HEK293 (cell line): ENCODE measurements around the gene PNPLA2.
A peak's percentile ranks its signal among the peaks of the same experiment; 100 is the strongest.

Experiments
- BCL11B ChIP-seq: fragments of 450-650 bp; formaldehyde crosslinking; IDR thresholded peaks from 2 replicates; pipeline ENCODE4 v1.5.1; 2016; ENCODE audit warnings: low read depth, missing biosample characterization, missing genetic modification characterization
- OSR2 ChIP-seq: fragments of 450-650 bp; formaldehyde crosslinking; IDR thresholded peaks from 2 replicates; pipeline ENCODE4 v1.5.1; 2016; ENCODE audit warnings: missing biosample characterization, missing genetic modification characterization
- PRDM6 ChIP-seq: fragments of 450-650 bp; formaldehyde crosslinking; IDR thresholded peaks from 2 replicates; pipeline ENCODE4 v1.5.1; 2017; ENCODE audit warnings: missing biosample characterization, missing genetic modification characterization
- RBAK ChIP-seq: fragments of 450-650 bp; formaldehyde crosslinking; IDR thresholded peaks from 2 replicates; pipeline ENCODE4 v1.5.1; 2016; ENCODE audit warnings: missing biosample characterization, missing genetic modification characterization
- SP3 ChIP-seq: fragments of 450-650 bp; formaldehyde crosslinking; IDR thresholded peaks from 2 replicates; pipeline ENCODE4 v1.5.1; 2016; ENCODE audit warnings: missing biosample characterization, missing genetic modification characterization
- ZBTB7A ChIP-seq: fragments of 450-650 bp; formaldehyde crosslinking; IDR thresholded peaks from 2 replicates; pipeline ENCODE4 v1.5.1; 2016; ENCODE audit warnings: low read depth, missing biosample characterization, missing genetic modification characterization
- ZFP3 ChIP-seq: fragments of 450-650 bp; formaldehyde crosslinking; IDR thresholded peaks from 2 replicates; pipeline ENCODE4 v1.5.1; 2016; ENCODE audit warnings: low read depth, missing biosample characterization, missing genetic modification characterization
- ZNF169 ChIP-seq: fragments of 450-650 bp; formaldehyde crosslinking; IDR thresholded peaks from 2 replicates; pipeline ENCODE4 v1.5.1; 2016; ENCODE audit warnings: missing biosample characterization, missing genetic modification characterization
- ZNF423 ChIP-seq: fragments of 450-650 bp; formaldehyde crosslinking; IDR thresholded peaks from 2 replicates; pipeline ENCODE4 v1.5.1; 2016; ENCODE audit warnings: missing biosample characterization, missing genetic modification characterization
- ZNF544 ChIP-seq: fragments of 450-650 bp; formaldehyde crosslinking; IDR thresholded peaks from 2 replicates; pipeline ENCODE4 v1.5.0; 2017; ENCODE audit warnings: missing biosample characterization, missing genetic modification characterization
- ZNF624 ChIP-seq: fragments of 450-650 bp; formaldehyde crosslinking; IDR thresholded peaks from 2 replicates; pipeline ENCODE4 v1.5.1; 2017; ENCODE audit warnings: missing biosample characterization, missing genetic modification characterization
- ZNF639 ChIP-seq: fragments of 450-650 bp; formaldehyde crosslinking; IDR thresholded peaks from 2 replicates; pipeline ENCODE4 v1.5.1; 2016; ENCODE audit warnings: missing biosample characterization, missing genetic modification characterization
- ZNF654 ChIP-seq: fragments of 450-650 bp; formaldehyde crosslinking; IDR thresholded peaks from 2 replicates; pipeline ENCODE4 v1.5.1; 2016; ENCODE audit warnings: low read depth, missing biosample characterization, missing genetic modification characterization
- ZNF660 ChIP-seq: fragments of 450-650 bp; IDR thresholded peaks from 2 replicates; pipeline ENCODE4 v1.5.1; 2018; ENCODE audit warnings: missing biosample characterization, mild to moderate bottlenecking, missing genetic modification characterization
- ZNF677 ChIP-seq: fragments of 450-650 bp; IDR thresholded peaks from 2 replicates; pipeline ENCODE4 v1.5.0; 2018; ENCODE audit warnings: missing biosample characterization, mild to moderate bottlenecking, missing genetic modification characterization, moderate library complexity
- ZNF76 ChIP-seq: fragments of 450-650 bp; formaldehyde crosslinking; IDR thresholded peaks from 2 replicates; pipeline ENCODE4; 2016; ENCODE audit warnings: low read depth, missing biosample characterization, missing genetic modification characterization, borderline replicate concordance
- ZNF777 ChIP-seq: fragments of 450-650 bp; formaldehyde crosslinking; IDR thresholded peaks from 2 replicates; pipeline ENCODE4 v1.5.1; 2017; ENCODE audit warnings: missing biosample characterization, missing genetic modification characterization, borderline replicate concordance
- ZSCAN4 ChIP-seq: fragments of 450-650 bp; formaldehyde crosslinking; IDR thresholded peaks from 2 replicates; pipeline ENCODE4 v1.5.1; 2017; ENCODE audit warnings: missing biosample characterization, missing genetic modification characterization
- TF ChIP-seq, protein P1 (sequence below): fragments of 450-650 bp; formaldehyde crosslinking; IDR thresholded peaks from 2 replicates; pipeline ENCODE4 v1.5.1; 2016; ENCODE audit warnings: missing biosample characterization, missing genetic modification characterization
- TF ChIP-seq, protein P2 (sequence below): fragments of 450-650 bp; formaldehyde crosslinking; IDR thresholded peaks from 2 replicates; pipeline ENCODE4 v1.5.1; 2016; ENCODE audit warnings: missing biosample characterization, missing genetic modification characterization
- TF ChIP-seq, protein P3 (sequence below): fragments of 450-650 bp; formaldehyde crosslinking; IDR thresholded peaks from 2 replicates; pipeline ENCODE4 v1.5.1; 2016; ENCODE audit warnings: missing biosample characterization, missing genetic modification characterization

The PNPLA2 gene

DNA sequence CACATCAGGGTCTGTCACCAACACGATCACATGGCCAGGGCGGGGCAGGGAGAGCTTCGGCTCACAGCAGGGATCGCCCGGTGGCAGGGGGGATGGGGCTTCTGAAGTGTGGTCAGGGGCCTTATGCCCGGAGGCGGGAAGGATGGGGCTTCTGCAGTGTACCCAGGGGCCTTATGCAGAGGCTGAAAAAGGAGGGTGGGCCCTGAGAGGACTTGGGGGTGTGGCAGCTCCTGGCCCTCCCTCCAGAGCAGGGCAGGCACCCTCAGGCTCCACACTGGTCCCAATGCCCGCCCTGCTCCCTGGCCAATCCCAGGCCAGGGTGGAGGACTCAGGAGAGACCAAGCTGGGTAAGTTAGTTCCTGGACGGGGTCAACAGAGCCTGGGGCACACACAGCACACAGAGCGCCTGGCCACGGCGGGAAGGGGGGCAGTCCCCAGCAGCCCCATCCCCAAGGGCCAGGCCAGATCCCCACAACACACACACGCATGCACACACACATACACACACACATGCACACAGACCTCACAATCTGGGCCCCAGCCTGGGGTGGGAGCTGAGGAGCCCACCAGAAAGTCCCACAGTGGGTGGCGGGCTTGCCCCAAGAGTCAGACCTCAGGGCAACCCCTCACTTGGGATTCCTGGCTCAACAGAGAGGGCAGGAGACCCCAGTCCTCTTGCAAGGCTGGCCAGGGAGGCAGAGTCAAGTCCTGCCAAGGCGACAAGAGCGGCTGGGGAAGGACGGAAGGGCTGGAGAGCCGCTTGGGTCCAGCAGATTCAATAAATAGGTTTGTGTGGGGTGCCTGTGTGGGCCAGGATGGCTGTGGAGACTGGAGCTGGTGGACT, 27.8 kb upstream of the PNPLA2 start (continued):
- peak; percentile 75 for TF ChIP-seq ZSCAN4 (tag by site-specific recombination)
- no peak for TF ChIP-seq ZNF76 (tag by site-specific recombination)
- no peak for TF ChIP-seq ZNF624 (tag by site-specific recombination)
- TF ChIP-seq PRDM6 (tag by site-specific recombination), result no peak
- TF ChIP-seq ZNF423 (tag by site-specific recombination), result no peak
- no peak for TF ChIP-seq ZNF169 (tag by site-specific recombination)
- TF ChIP-seq ZBTB7A (tag by site-specific recombination), result peak; percentile 38; the same call in 1 of the 2 replicates
- TF ChIP-seq ZNF677 (tag by site-specific recombination), result no peak
- TF ChIP-seq ZNF777 (tag by site-specific recombination), result no peak
- no peak for TF ChIP-seq ZNF654 (tag by site-specific recombination)
- no peak for TF ChIP-seq ZFP3 (tag by site-specific recombination)
- TF ChIP-seq BCL11B (tag by site-specific recombination), result peak; percentile 51; the same call in 1 of the 2 replicates
- TF ChIP-seq, protein P1, sequence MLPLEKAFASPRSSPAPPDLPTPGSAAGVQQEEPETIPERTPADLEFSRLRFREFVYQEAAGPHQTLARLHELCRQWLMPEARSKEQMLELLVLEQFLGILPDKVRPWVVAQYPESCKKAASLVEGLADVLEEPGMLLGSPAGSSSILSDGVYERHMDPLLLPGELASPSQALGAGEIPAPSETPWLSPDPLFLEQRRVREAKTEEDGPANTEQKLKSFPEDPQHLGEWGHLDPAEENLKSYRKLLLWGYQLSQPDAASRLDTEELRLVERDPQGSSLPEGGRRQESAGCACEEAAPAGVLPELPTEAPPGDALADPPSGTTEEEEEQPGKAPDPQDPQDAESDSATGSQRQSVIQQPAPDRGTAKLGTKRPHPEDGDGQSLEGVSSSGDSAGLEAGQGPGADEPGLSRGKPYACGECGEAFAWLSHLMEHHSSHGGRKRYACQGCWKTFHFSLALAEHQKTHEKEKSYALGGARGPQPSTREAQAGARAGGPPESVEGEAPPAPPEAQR (tag by site-specific recombination), result no peak
- TF ChIP-seq, protein P2, sequence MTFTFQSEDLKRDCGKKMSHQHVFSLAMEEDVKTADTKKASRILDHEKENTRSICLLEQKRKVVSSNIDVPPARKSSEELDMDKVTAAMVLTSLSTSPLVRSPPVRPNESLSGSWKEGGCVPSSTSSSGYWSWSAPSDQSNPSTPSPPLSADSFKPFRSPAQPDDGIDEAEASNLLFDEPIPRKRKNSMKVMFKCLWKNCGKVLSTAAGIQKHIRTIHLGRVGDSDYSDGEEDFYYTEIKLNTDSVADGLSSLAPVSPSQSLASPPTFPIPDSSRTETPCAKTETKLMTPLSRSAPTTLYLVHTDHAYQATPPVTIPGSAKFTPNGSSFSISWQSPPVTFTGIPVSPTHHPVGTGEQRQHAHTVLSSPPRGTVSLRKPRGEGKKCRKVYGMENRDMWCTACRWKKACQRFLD (tag by site-specific recombination), result no peak
- TF ChIP-seq, protein P3, sequence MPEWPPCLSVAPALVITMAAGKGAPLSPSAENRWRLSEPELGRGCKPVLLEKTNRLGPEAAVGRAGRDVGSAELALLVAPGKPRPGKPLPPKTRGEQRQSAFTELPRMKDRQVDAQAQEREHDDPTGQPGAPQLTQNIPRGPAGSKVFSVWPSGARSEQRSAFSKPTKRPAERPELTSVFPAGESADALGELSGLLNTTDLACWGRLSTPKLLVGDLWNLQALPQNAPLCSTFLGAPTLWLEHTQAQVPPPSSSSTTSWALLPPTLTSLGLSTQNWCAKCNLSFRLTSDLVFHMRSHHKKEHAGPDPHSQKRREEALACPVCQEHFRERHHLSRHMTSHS (tag by site-specific recombination), result no peak
- peak; percentile 48 for TF ChIP-seq SP3
- no peak for TF ChIP-seq ZNF660 (tag by site-specific recombination)
- TF ChIP-seq RBAK (tag by site-specific recombination), result no peak
- TF ChIP-seq OSR2 (tag by site-specific recombination), result peak; percentile 77
- no peak for TF ChIP-seq ZNF639 (tag by site-specific recombination)
- TF ChIP-seq ZNF544 (tag by site-specific recombination), result no peak
